OCI-LY3 (cell line): Measurements from ENCODE around the gene WDR18.

Experiments
- CTCF ChIP-seq: fragments of 200-600, 300-600 bp; sonication (generic); IDR thresholded peaks from 2 replicates; pipeline ENCODE4 v1.5.1; 2014; ENCODE audit warnings: antibody characterized with exemption, low read length, low read depth
- EZH2phosphoT487 ChIP-seq: fragments of 200-600 bp; shearing (Covaris generic); IDR thresholded peaks from 2 replicates; pipeline ENCODE4 v1.6.1; 2018; ENCODE audit warnings: antibody characterized with exemption, mixed run types, low read depth

- TF ChIP-seq EZH2phosphoT487 (no peak), CTCF (no peak)
Measured at GRCh38 chr19:1011831-1012333, 27.7 kb downstream of the WDR18 start.
